Bronchial epithelial cell (primary cell): ENCODE data around the gene ABCE1. TPM values are rescaled to one million over a fixed set of nuclear protein-coding genes. Genes with fewer than 3 reads are reported as not detected.

Experiments
- DNase-seq: peaks from one replicate; pipeline ENCODE4 v3.0.0-alpha.2; 2010; ENCODE audit warnings: low read depth
- FAIRE-seq: peaks from 2 replicates; lab custom pipeline; 2011; peaks lifted over from hg19 to GRCh38; lab: Jason Lieb, UNC
- H3K27me3 ChIP-seq: 2 replicates; pipeline ENCODE4 v1.5.1; 2011; ENCODE audit warnings: low read length; ENCODE audit not compliant: control insufficient read depth, insufficient read depth
- H3K36me3 ChIP-seq: 2 replicates; pipeline ENCODE4 v1.5.1; 2011; ENCODE audit warnings: low read length; ENCODE audit not compliant: control insufficient read depth, insufficient read depth
- H3K4me3 ChIP-seq: 2 replicates; pipeline ENCODE4 v1.5.1; 2011; ENCODE audit warnings: mild to moderate bottlenecking, low read depth, low read length, control low read depth
- CTCF ChIP-seq: IDR thresholded peaks from 2 replicates; pipeline ENCODE4 v1.5.1; 2011; ENCODE audit warnings: mild to moderate bottlenecking, moderate library complexity, low read length, control low read depth, inconsistent platforms; ENCODE audit not compliant: insufficient read depth, severe bottlenecking
- total RNA-seq: library from RNA; depleted of rRNA; stranded (reverse); fragments of >200 nt; gene quantifications from 2 replicates; pipeline ENCODE4 v1.2.1, GENCODE V29; 2014

The ABCE1 gene
- total RNA-seq, 1 donor from 2014 or later: 186 TPM

GRCh38 chr4:145076469-145076855 is 21.6 kb upstream of the ABCE1 start:
- FAIRE-seq (no peak), DNase-seq (no peak)
- no peak overlapping the region for H3K4me3 ChIP-seq
- no peak for TF ChIP-seq CTCF
- H3K27me3 ChIP-seq: no peaks in the 10 kb centered on the region
- H3K36me3 ChIP-seq: peaks cover 3% of the 10 kb centered on the region

GRCh38 chr4:145081756-145082155 is 16.4 kb upstream of the ABCE1 start:
- Histone ChIP-seq H3K4me3 (no peak overlapping the region), H3K36me3 (no peaks in the 10 kb centered on the region), H3K27me3 (no peaks in the 10 kb centered on the region)
- FAIRE-seq (no peak), DNase-seq (no peak)
- no peak for TF ChIP-seq CTCF

DNA sequence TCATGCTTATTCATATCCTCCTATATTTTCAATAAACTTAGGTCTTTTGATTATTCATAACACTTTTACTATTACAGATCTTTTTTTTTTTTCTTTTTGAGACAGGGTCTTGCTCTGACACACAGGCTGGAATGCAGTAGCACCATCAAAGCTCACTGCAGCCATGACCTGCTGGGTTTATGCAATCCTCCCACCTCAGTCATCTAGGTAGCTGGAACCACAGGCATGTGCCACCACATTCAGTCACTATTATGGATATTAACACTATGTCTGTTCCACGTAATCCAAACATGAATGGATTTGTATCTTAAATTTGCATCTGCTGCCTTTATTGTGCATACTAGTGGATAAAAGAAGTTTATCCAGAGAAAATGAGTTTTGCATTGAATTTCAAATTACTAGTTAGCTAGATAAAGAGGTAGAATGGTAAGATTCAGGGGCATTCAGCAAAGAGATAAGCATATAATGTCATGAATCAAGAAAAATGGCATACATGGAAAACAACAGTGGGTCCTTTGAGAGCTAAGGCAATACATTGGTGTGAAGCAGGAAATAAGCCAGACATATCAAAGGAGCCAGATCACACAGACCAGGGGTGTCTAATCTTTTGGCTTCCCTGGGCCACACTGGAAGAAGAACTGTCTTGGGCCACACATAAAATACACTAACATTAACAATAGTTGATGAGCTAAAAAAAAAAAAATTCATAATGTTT is 14.1 kb upstream of the ABCE1 start:
- Histone ChIP-seq H3K27me3 (no peaks in the 10 kb centered on the region), H3K4me3 (no peak overlapping the region), H3K36me3 (no peaks in the 10 kb centered on the region)
- FAIRE-seq (no peak), DNase-seq (peak; percentile 66)
- TF ChIP-seq CTCF: no peak

DNA sequence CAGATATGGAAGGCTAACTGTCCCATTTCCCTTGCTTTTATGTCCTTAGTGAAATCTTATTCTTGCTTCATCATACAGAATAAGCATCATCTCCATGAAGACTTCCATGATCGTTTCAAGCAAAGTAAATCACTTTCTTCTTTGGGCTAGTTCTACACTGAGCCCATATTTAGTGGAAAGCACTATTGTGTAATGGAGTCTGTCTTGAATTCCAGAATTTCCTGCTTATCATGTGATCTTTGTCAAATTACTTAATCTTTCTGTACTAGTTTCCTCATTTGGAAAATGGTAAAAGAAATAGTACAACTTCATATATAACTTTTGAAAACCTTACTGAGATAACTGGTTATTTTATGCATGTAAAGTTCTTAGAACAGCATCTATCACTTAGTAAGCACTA is 7.7 kb upstream of the ABCE1 start:
- Histone ChIP-seq H3K36me3 (peaks cover 9% of the 10 kb centered on the region), H3K4me3 (no peak overlapping the region), H3K27me3 (no peaks in the 10 kb centered on the region)
- TF ChIP-seq CTCF: no peak
- FAIRE-seq: no peak
- no peak for DNase-seq

DNA sequence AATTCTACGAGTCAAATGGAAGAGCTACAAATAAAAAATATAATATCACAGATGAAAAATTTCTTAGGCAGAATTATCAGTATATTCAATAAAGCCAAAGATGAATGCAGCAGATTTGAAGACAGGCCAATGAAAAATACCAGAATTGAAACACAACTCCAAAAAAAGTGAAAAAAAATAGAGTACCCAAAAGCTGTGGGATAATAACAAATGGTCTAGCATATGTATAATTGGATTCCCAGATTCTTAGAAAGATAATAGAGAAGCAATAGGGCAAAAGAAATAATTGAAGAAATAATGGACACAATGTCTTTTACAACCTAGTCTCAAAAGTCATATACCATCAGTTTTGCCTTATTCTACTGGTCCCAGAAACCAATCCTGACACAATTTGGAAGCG is 4.5 kb upstream of the ABCE1 start:
- Histone ChIP-seq H3K4me3 (no peak overlapping the region), H3K36me3 (peaks cover 9% of the 10 kb centered on the region), H3K27me3 (no peaks in the 10 kb centered on the region)
- FAIRE-seq (no peak), DNase-seq (no peak)
- no peak for TF ChIP-seq CTCF

DNA sequence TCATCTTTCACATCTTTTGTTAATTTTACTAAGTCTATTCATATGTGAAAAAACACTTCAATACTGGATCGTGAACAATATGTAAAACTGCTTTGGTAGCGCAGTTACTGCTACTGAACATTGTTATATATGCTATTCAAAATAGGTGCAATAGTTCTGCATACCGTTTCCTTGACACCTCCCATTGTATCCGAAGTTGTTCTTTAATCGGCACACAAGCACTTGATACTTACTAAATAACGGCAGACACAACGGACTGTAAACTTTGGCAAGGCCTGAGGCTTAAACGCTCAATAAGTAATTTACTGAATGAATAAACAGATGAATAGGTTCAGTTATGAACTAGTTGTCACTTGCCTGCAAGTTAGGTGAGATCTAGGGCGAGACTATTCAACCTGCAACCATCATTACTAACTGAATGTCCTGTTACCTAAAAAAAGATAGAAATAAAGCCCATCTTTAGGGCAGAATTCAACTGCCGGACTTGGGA is 735 bp upstream of the ABCE1 start:
- Histone ChIP-seq H3K36me3 (peaks cover 7% of the 10 kb centered on the region), H3K4me3 (peak overlapping the region; percentile 59), H3K27me3 (no peaks in the 10 kb centered on the region)
- TF ChIP-seq CTCF: no peak
- DNase-seq (peak; percentile 66), FAIRE-seq (no peak)
